Measurements from ENCODE around the gene RTF2. TPM values are rescaled to one million over a fixed set of nuclear protein-coding genes. Genes with fewer than 3 reads are reported as not detected.
A peak's percentile ranks its signal among the peaks of the same experiment; 100 is the strongest.
"Not testable (repeated sequence)": the region's sequence is repeated elsewhere in the genome, so short reads cannot be mapped to it uniquely, and the experiment has no call there.

Gene RTF2
- total and polyA plus RNA-seq, 7 experiments from 2014 or later = 62.5 to 157 (median 81.2) TPM

DNA sequence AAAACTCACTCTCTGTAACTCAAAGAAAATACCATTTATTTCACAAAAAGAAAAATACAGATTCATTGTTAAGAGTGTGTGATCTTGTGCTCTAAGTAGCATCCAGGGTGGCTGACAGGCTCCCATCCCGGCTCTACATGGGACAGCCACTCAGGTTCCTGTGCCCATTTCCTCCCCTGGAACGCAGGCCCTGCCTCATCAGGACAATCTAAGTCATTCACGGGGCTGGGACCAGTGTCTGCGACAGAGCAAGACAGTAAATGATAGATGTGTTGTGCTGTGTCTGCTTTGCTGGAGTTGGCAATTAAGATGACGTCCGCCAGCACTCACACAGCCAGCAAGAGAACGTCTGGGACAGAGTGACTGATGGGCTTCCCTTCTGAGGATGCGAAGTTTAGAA, 49.2 kb downstream of the RTF2 start:
- Histone ChIP-seq H3K27me3 (ENCODE audit: control insufficient read depth in 2 of 2, insufficient read depth in 2 of 2, low read length in 2 of 2) (no peaks in the 10 kb centered on the region), H3K4me3 (ENCODE audit: low read length) (no peak overlapping the region), H3K36me3 (ENCODE audit: control insufficient read depth in 2 of 3, insufficient read depth in 3 of 3, low read length in 3 of 3) (peaks cover 14 to 62% (median 20%) of the 10 kb centered on the region in 3 experiments), H3K9me3 (ENCODE audit: control insufficient read depth in 2 of 3, low read length in 3 of 3) (peaks cover 0 to 39% (median 5%) of the 10 kb centered on the region in 3 experiments), H3K4me1 (ENCODE audit: control insufficient read depth in 2 of 2, insufficient read depth in 2 of 2, low read length in 2 of 2) (no peaks in the 10 kb centered on the region), H3K27ac (ENCODE audit: low read depth, low read length) (no peak overlapping the region)
- ATAC-seq = no peak
- ChIA-PET POLR2A (no interaction called here), CTCF (no interaction called here)
- Mint-ChIP-seq H3K9me3 (peaks cover 0 to 46% (median 18%) of the 10 kb centered on the region in 11 donors), H3K4me1 (peaks cover 0 to 16% (median 3%) of the 10 kb centered on the region in 7 donors), H3K36me3 (peaks cover 29 to 85% (median 55%) of the 10 kb centered on the region in 5 donors), H3K4me3 (no peak overlapping the region), H3K27ac (no peak overlapping the region), H3K27me3 (no peaks in the 10 kb centered on the region)
- no peak for DNase-seq
- intact Hi-C loops (cut with micrococcal nuclease) = loop anchor here in 1 of 2 donors (5.0 kb wide), 1 partner anchor 270 kb away; the partner anchor contains the start of gene MC3R

DNA sequence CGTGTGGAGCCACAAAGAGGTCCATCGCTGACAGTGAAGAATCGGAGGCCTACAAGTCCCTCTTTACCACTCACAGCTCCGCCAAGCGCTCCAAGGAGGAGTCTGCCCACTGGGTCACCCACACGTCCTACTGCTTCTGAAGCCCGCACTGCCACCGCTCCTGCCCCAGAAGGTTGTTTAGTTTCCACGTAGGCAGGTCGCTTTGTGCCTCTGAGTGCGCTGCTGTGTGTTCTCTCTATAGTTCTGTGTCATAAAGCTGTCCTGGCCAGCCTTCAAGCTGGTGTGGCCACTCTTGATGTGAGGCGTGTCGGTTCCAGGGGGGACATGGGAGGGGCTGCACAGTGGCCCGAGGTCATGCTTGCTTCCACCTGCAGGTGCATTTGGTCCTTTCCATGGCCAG, 49.7 kb downstream of the RTF2 start:
- H3K27ac Mint-ChIP-seq = no peak overlapping the region
- POLR2A ChIA-PET = no interaction called here
- intact Hi-C loops (cut with micrococcal nuclease) = loop anchor here in 1 of 2 donors (5.0 kb wide), 1 partner anchor 271 kb away; the partner anchor contains the start of gene MC3R

DNA sequence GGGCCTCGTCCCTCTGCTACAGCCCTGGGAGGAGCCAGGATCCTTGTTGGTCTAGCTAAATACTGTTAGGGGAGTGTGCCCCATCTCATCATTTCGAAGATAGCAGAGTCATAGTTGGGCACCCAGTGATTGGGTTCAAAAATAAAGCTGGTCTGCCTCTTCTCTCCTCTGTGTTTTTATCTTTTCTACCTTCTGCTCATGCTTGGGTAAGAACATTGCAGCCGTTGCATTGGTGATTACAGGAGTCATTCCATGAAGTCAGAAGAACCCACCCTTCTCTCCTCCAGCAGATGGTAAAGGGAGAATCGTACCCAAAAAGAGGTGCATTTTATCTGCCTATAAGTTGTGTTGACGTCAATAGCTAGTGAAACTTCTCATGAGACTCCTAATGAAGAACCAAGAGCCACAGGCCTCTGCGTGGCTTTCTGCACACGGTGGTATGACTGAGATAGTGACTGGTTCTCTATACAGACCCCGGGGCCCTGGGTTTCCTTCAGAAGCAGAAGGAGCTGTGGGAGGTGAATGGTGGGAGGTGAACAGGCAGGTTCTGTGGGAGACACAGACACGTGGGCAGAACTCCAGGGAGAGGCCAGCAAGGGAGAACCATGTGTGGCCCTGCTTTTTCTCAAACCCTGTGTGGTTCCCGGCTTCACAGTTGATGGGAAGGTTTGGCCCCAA, 50.4 kb downstream of the RTF2 start:
- peaks cover 3 to 27% (median 15%) of the 10 kb centered on the region in 7 donors for H3K4me1 Mint-ChIP-seq
- H3K4me3 ChIP-seq (ENCODE audit: low read length) = no peak overlapping the region
- H3K36me3 ChIP-seq (ENCODE audit: control insufficient read depth in 2 of 3, insufficient read depth in 3 of 3, low read length in 3 of 3) = peaks cover 14 to 50% (median 20%) of the 10 kb centered on the region in 3 experiments
- CTCF ChIA-PET = interaction anchor here (0.6 kb wide), 1 partner anchor 316 kb away, joined by 3 read pairs; no protein-coding TSS in a partner anchor
- no peaks in the 10 kb centered on the region for H3K27me3 ChIP-seq (ENCODE audit: control insufficient read depth in 2 of 2, insufficient read depth in 2 of 2, low read length in 2 of 2)
- ATAC-seq = no peak
- H3K4me3 Mint-ChIP-seq = peak overlapping the region in 1 of 10 donors; percentile 16
- H3K9me3 ChIP-seq (ENCODE audit: control insufficient read depth in 2 of 3, low read length in 3 of 3) = peaks cover 0 to 39% (median 5%) of the 10 kb centered on the region in 3 experiments
- intact Hi-C loops (cut with micrococcal nuclease) = loop anchor here in 1 of 2 donors (5.0 kb wide), 1 partner anchor 272 kb away; the partner anchor contains the start of gene MC3R
- peak overlapping the region in 1 of 9 donors; percentile 14 for H3K27ac Mint-ChIP-seq
- peaks cover 0 to 7% of the 10 kb centered on the region in 2 donors for H3K4me1 ChIP-seq (ENCODE audit: control insufficient read depth in 2 of 2, insufficient read depth in 2 of 2, low read length in 2 of 2)
- no peak overlapping the region for H3K27ac ChIP-seq (ENCODE audit: low read depth, low read length)
- peaks cover 29 to 74% (median 57%) of the 10 kb centered on the region in 5 donors for H3K36me3 Mint-ChIP-seq
- H3K27me3 Mint-ChIP-seq = no peaks in the 10 kb centered on the region
- no peak for DNase-seq
- peaks cover 0 to 54% (median 20%) of the 10 kb centered on the region in 11 donors for H3K9me3 Mint-ChIP-seq
- POLR2A ChIA-PET = no interaction called here

More for the DNA sequence above, 49.7 kb downstream of the RTF2 start:
- peaks cover 0 to 39% (median 5%) of the 10 kb centered on the region in 3 experiments for H3K9me3 ChIP-seq (ENCODE audit: control insufficient read depth in 2 of 3, low read length in 3 of 3)
- Mint-ChIP-seq H3K4me1 (peaks cover under 1 to 20% (median 8%) of the 10 kb centered on the region in 7 donors), H3K9me3 (peaks cover 0 to 51% (median 19%) of the 10 kb centered on the region in 11 donors), H3K27me3 (no peaks in the 10 kb centered on the region), H3K36me3 (peaks cover 29 to 81% (median 56%) of the 10 kb centered on the region in 5 donors), H3K4me3 (no peak overlapping the region)
- H3K4me3 ChIP-seq (ENCODE audit: low read length) = no peak overlapping the region
- no peaks in the 10 kb centered on the region for H3K27me3 ChIP-seq (ENCODE audit: control insufficient read depth in 2 of 2, insufficient read depth in 2 of 2, low read length in 2 of 2)
- CTCF ChIA-PET = no interaction called here
- H3K36me3 ChIP-seq (ENCODE audit: control insufficient read depth in 2 of 3, insufficient read depth in 3 of 3, low read length in 3 of 3) = peaks cover 14 to 57% (median 20%) of the 10 kb centered on the region in 3 experiments
- ATAC-seq (no peak), DNase-seq (no peak)
- H3K27ac ChIP-seq (ENCODE audit: low read depth, low read length) = no peak overlapping the region
- H3K4me1 ChIP-seq (ENCODE audit: control insufficient read depth in 2 of 2, insufficient read depth in 2 of 2, low read length in 2 of 2) = peaks cover 0 to 3% of the 10 kb centered on the region in 2 donors

DNA sequence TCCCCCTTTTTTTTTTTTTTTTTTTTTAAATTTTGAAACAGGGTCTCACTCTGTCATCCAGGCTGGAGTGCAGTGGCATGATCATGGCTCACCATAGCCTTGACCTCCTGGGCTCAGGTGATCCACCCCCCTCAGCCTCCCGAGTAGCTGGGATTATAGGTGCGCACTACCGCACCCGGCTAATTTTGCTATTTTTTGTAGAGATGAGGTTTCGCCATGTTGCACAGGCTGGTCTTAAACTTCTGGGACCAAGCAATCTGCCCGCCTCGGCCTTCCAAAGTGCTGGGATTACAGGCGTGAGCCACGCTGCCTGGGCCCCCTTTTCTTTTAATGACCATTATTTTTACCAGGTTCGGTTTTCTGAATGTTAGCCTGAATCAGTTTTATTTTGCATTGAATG, 51.1 kb downstream of the RTF2 start:
- Mint-ChIP-seq H3K27ac (no peak overlapping the region), H3K27me3 (no peaks in the 10 kb centered on the region), H3K36me3 (peaks cover 29 to 70% (median 57%) of the 10 kb centered on the region in 5 donors), H3K4me3 (no peak overlapping the region), H3K9me3 (peaks cover 0 to 54% (median 20%) of the 10 kb centered on the region in 11 donors), H3K4me1 (peaks cover 3 to 29% (median 18%) of the 10 kb centered on the region in 7 donors)
- Histone ChIP-seq H3K27ac (ENCODE audit: low read depth, low read length) (no peak overlapping the region), H3K4me1 (ENCODE audit: control insufficient read depth in 2 of 2, insufficient read depth in 2 of 2, low read length in 2 of 2) (peaks cover 0 to 7% of the 10 kb centered on the region in 2 donors), H3K9me3 (ENCODE audit: control insufficient read depth in 2 of 3, low read length in 3 of 3) (peaks cover 0 to 39% (median 5%) of the 10 kb centered on the region in 3 experiments), H3K36me3 (ENCODE audit: control insufficient read depth in 2 of 3, insufficient read depth in 3 of 3, low read length in 3 of 3) (peaks cover 14 to 46% (median 20%) of the 10 kb centered on the region in 3 experiments), H3K4me3 (ENCODE audit: low read length) (no peak overlapping the region), H3K27me3 (ENCODE audit: control insufficient read depth in 2 of 2, insufficient read depth in 2 of 2, low read length in 2 of 2) (no peaks in the 10 kb centered on the region)
- no peak for ATAC-seq
- CTCF ChIA-PET = interaction anchor here (0.6 kb wide), 1 partner anchor 317 kb away, joined by 3 read pairs; no protein-coding TSS in a partner anchor
- intact Hi-C loops (cut with micrococcal nuclease) = loop anchor here in 1 of 2 donors (5.0 kb wide), 1 partner anchor 272 kb away; the partner anchor contains the start of gene MC3R
- POLR2A ChIA-PET = no interaction called here
- DNase-seq = no peak

DNA sequence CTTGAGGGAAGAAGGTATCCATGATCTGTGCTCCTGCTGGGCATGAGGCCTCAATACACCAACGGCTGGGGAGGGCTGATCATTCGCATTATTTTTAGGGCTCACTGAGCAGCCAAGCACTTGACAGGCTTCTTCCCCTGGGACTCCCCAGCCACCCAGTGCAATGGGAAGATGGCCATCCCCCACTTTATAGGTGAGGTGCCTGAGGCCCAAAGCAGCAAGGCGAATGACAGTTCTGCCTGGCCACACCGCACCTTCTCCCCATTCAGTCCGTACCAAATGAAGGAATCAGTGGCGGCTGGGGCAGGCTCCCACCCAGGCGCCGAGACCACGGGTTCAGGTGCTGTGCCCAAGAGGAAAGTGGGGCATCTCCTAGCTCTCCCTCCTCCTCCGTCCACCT, 51.8 kb downstream of the RTF2 start:
- CTCF ChIA-PET = no interaction called here
- Mint-ChIP-seq H3K4me1 (peaks cover 3 to 32% (median 20%) of the 10 kb centered on the region in 7 donors), H3K9me3 (peaks cover 0 to 54% (median 20%) of the 10 kb centered on the region in 11 donors), H3K36me3 (peaks cover 29 to 67% (median 57%) of the 10 kb centered on the region in 5 donors), H3K4me3 (no peak overlapping the region), H3K27ac (peak overlapping the region in 1 of 9 donors; percentile 19), H3K27me3 (no peaks in the 10 kb centered on the region)
- Histone ChIP-seq H3K36me3 (ENCODE audit: control insufficient read depth in 2 of 3, insufficient read depth in 3 of 3, low read length in 3 of 3) (peaks cover 14 to 46% (median 20%) of the 10 kb centered on the region in 3 experiments), H3K27me3 (ENCODE audit: control insufficient read depth in 2 of 2, insufficient read depth in 2 of 2, low read length in 2 of 2) (no peaks in the 10 kb centered on the region), H3K4me3 (ENCODE audit: low read length) (no peak overlapping the region), H3K9me3 (ENCODE audit: control insufficient read depth in 2 of 3, low read length in 3 of 3) (peaks cover 0 to 39% (median 5%) of the 10 kb centered on the region in 3 experiments), H3K4me1 (ENCODE audit: control insufficient read depth in 2 of 2, insufficient read depth in 2 of 2, low read length in 2 of 2) (peaks cover 0 to 7% of the 10 kb centered on the region in 2 donors), H3K27ac (ENCODE audit: low read depth, low read length) (no peak overlapping the region)
- POLR2A ChIA-PET = no interaction called here
- no peak for ATAC-seq
- intact Hi-C loops (cut with micrococcal nuclease) = loop anchor here in 1 of 2 donors (5.0 kb wide), 1 partner anchor 53 kb away; the partner anchor contains the start of gene RTF2
- no peak for DNase-seq

DNA sequence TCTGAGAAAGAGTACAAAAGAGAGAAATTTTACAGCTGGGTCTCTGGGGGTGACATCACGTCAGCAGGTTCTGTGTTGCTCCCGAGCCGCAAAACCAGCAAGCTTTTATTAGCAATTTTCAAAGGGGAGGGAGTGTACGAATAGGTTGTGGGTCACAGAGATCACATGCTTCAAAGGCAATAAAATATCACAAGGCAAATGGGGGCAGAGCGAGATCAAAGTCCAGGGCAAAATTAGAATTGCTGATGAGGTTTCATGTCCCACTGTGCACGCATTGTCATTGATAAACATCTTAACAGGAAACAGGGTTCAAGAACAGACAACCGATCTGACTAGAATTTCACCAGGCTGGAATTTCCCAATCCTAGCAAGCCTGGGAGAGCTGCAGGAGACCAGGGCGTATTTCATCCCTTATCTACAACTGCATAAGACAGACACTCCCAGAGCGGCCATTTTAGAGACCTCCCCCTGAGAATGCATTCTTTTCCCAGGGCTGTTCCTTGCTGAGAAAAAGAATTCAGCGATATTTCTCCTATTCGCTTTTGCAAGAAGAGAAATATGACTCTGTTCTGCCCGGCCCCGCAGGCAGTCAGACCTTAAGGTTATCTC, 52.4 kb downstream of the RTF2 start:
- CTCF ChIA-PET; H3K27me3 ChIP-seq (ENCODE audit: control insufficient read depth in 2 of 2, insufficient read depth in 2 of 2, low read length in 2 of 2); H3K27me3 Mint-ChIP-seq; POLR2A ChIA-PET; H3K27ac ChIP-seq (ENCODE audit: low read depth, low read length); H3K4me1 ChIP-seq (ENCODE audit: control insufficient read depth in 2 of 2, insufficient read depth in 2 of 2, low read length in 2 of 2); H3K4me3 ChIP-seq (ENCODE audit: low read length); ATAC-seq: not testable (repeated sequence)
- peak overlapping the region in 2 of 9 donors; percentile 31 to 65 for H3K27ac Mint-ChIP-seq
- peaks cover 0 to 54% (median 20%) of the 10 kb centered on the region in 11 donors for H3K9me3 Mint-ChIP-seq
- intact Hi-C loops (cut with micrococcal nuclease) = loop anchor here in 1 of 2 donors (5.0 kb wide), 1 partner anchor 54 kb away; the partner anchor contains the start of gene RTF2
- peaks cover 3 to 27% (median 20%) of the 10 kb centered on the region in 7 donors for H3K4me1 Mint-ChIP-seq
- peaks cover 29 to 66% (median 57%) of the 10 kb centered on the region in 5 donors for H3K36me3 Mint-ChIP-seq
- peak in 1 of 9 donors; percentile 5 for DNase-seq
- Histone ChIP-seq H3K9me3 (ENCODE audit: control insufficient read depth in 2 of 3, low read length in 3 of 3) (peaks cover 0 to 39% (median 5%) of the 10 kb centered on the region in 3 experiments), H3K36me3 (ENCODE audit: control insufficient read depth in 2 of 3, insufficient read depth in 3 of 3, low read length in 3 of 3) (peaks cover 14 to 46% (median 20%) of the 10 kb centered on the region in 3 experiments)
- peak overlapping the region in 2 of 10 donors; percentile 12 to 39 for H3K4me3 Mint-ChIP-seq

Data from naive thymus-derived CD4-positive, alpha-beta T cell (primary cell).